GM23338 (cell line): ENCODE results near the gene GALM. TPM values are rescaled to one million over a fixed set of nuclear protein-coding genes. Genes with fewer than 3 reads are reported as not detected.

Experiments used
- ATAC-seq: fragments of 200-7000 bp; cut with Tn5 transposase; 3 replicates; pipeline ENCODE4 v1.9.1; 2020
- DNase-seq: peaks from one replicate; pipeline ENCODE4 v3.0.0-alpha.2; 2015; ENCODE audit warnings: low spot score
- H2AFZ ChIP-seq: fragments of 200-600 bp; sonication (generic); 2 replicates; pipeline ENCODE4 v1.8.0; 2016; ENCODE audit warnings: antibody characterized with exemption, mild to moderate bottlenecking, moderate library complexity
- H3F3A ChIP-seq: fragments of 200-600 bp; sonication (generic); replicated peaks from 2 replicates; pipeline ENCODE4 v1.8.0; 2017; ENCODE audit warnings: antibody characterized with exemption, mixed run types, low read depth
- H3K27ac ChIP-seq: fragments of 200-600 bp; sonication (generic); 2 replicates; pipeline ENCODE4 v1.6.1; 2016; ENCODE audit warnings: low read depth
- H3K27me3 ChIP-seq: fragments of 200-600 bp; sonication (generic); 2 replicates; pipeline ENCODE4 v1.8.0; 2016; ENCODE audit warnings: mild to moderate bottlenecking, mixed run types, moderate library complexity; ENCODE audit not compliant: insufficient read depth
- H3K36me3 ChIP-seq: fragments of 200-600 bp; sonication (generic); 2 replicates; pipeline ENCODE4 v1.8.0; 2016; ENCODE audit warnings: mild to moderate bottlenecking; ENCODE audit not compliant: insufficient read depth
- H3K4me1 ChIP-seq: fragments of 200-600 bp; sonication (generic); 2 replicates; pipeline ENCODE4 v1.8.0; 2016; ENCODE audit warnings: mild to moderate bottlenecking, moderate library complexity; ENCODE audit not compliant: insufficient read depth
- H3K4me2 ChIP-seq: fragments of 200-600 bp; sonication (generic); 2 replicates; pipeline ENCODE4 v1.7.1; 2017; ENCODE audit warnings: mixed run types
- H3K4me3 ChIP-seq: fragments of 200-600 bp; sonication (generic); 2 replicates; pipeline ENCODE4 v1.6.1; 2016; ENCODE audit warnings: mixed run types
- H3K79me2 ChIP-seq: fragments of 200-600 bp; sonication (generic); replicated peaks from 2 replicates; pipeline ENCODE4 v1.8.0; 2017; ENCODE audit warnings: mild to moderate bottlenecking; ENCODE audit not compliant: insufficient read depth
- H3K9me2 ChIP-seq: fragments of 200-600 bp; sonication (generic); 2 replicates; pipeline ENCODE4 v1.8.0; 2017; ENCODE audit not compliant: insufficient read depth
- H4K20me1 ChIP-seq: fragments of 200-600 bp; sonication (generic); replicated peaks from 2 replicates; pipeline ENCODE4 v1.8.0; 2017; ENCODE audit warnings: mild to moderate bottlenecking; ENCODE audit not compliant: insufficient read depth
- H3K27ac Mint-ChIP-seq: 2 replicates; pipeline ENCODE4 v1.8.0; 2020; ENCODE audit warnings: inconsistent platforms, mild to moderate bottlenecking, moderate library complexity, mixed read lengths
- H3K27me3 Mint-ChIP-seq: 3 replicates; pipeline ENCODE4 v1.8.0; 2022; ENCODE audit warnings: low read depth, mild to moderate bottlenecking, moderate library complexity, mixed read lengths, inconsistent platforms; ENCODE audit not compliant: insufficient read depth, poor library complexity
- H3K36me3 Mint-ChIP-seq: 3 replicates; pipeline ENCODE4 v1.8.0; 2021; ENCODE audit warnings: low read depth, mild to moderate bottlenecking, inconsistent platforms, moderate library complexity, mixed read lengths
- H3K4me1 Mint-ChIP-seq: 3 replicates; pipeline ENCODE4 v1.8.0; 2020; ENCODE audit warnings: mild to moderate bottlenecking, inconsistent platforms, mixed read lengths
- H3K4me3 Mint-ChIP-seq: 3 replicates; pipeline ENCODE4 v1.8.0; 2021; ENCODE audit warnings: moderate library complexity, mild to moderate bottlenecking, inconsistent platforms, mixed read lengths
- H3K9me3 Mint-ChIP-seq: 3 replicates; pipeline ENCODE4 v1.8.0; 2020; ENCODE audit warnings: moderate library complexity, mild to moderate bottlenecking, inconsistent platforms, mixed read lengths
- EZH2 ChIP-seq: fragments of 200-600 bp; sonication (generic); IDR thresholded peaks from one replicate; pipeline ENCODE4 v1.8.0; 2017; ENCODE audit warnings: antibody characterized with exemption, mild to moderate bottlenecking, low read depth; ENCODE audit not compliant: unreplicated experiment
- EZH2phosphoT487 ChIP-seq: fragments of 200-600 bp; sonication (generic); IDR thresholded peaks from one replicate; pipeline ENCODE4 v1.8.1; 2018; ENCODE audit warnings: antibody characterized with exemption; ENCODE audit not compliant: unreplicated experiment
- JUNB ChIP-seq: IDR thresholded peaks from one replicate; pipeline ENCODE4 v1.6.1; 2016; ENCODE audit warnings: antibody characterized with exemption; ENCODE audit not compliant: unreplicated experiment
- NANOG ChIP-seq: IDR thresholded peaks from 2 replicates; pipeline ENCODE4 v1.6.1; 2016; ENCODE audit warnings: antibody characterized with exemption, borderline replicate concordance
- POLR2AphosphoS5 ChIP-seq: IDR thresholded peaks from 2 replicates; pipeline ENCODE4 v1.6.1; 2016; ENCODE audit warnings: antibody characterized with exemption, low read depth
- ZNF114 ChIP-seq: fragments of 250-450 bp; sonication (Bioruptor Pico); IDR thresholded peaks from 2 replicates; pipeline ENCODE4 v1.5.0; 2020; ENCODE audit warnings: mild to moderate bottlenecking, moderate library complexity
- ZNF331 ChIP-seq: fragments of 250-450 bp; sonication (Bioruptor Pico); IDR thresholded peaks from 2 replicates; pipeline ENCODE4 v1.5.0; 2020; ENCODE audit warnings: low read depth, mild to moderate bottlenecking, moderate library complexity
- polyA plus RNA-seq: library from polyadenylated mRNA; unstranded; fragments of >200 nt; fragmentation: Nextera tagmentation; extraction: Ambion mirVana; gene quantifications from 2 replicates; pipeline ENCODE4 v1.2.1, GENCODE V29; 2016
- total RNA-seq: library from RNA; depleted of rRNA; stranded (reverse); fragments of >200 nt; shearing (Covaris generic); gene quantifications from 2 replicates; pipeline ENCODE4 v1.2.3, GENCODE V29; 2014
- TF ChIP-seq, protein P1 (sequence below), 2 experiments: fragments of 200-600 bp in 1 of 2; sonication (generic) in 1 of 2; conservative IDR thresholded peaks; 2 replicates each; pipeline versions ENCODE4 v1.5.1 to v1.6.1; 2016 to 2017; ENCODE audit warnings: antibody characterized with exemption in 2 of 2, low read depth in 2 of 2, mild to moderate bottlenecking in 2 of 2, moderate library complexity in 1 of 2

The GALM gene
- total and polyA plus RNA-seq, 2 experiments from 2014 or later, result 9.3 to 21.6 TPM

DNA sequence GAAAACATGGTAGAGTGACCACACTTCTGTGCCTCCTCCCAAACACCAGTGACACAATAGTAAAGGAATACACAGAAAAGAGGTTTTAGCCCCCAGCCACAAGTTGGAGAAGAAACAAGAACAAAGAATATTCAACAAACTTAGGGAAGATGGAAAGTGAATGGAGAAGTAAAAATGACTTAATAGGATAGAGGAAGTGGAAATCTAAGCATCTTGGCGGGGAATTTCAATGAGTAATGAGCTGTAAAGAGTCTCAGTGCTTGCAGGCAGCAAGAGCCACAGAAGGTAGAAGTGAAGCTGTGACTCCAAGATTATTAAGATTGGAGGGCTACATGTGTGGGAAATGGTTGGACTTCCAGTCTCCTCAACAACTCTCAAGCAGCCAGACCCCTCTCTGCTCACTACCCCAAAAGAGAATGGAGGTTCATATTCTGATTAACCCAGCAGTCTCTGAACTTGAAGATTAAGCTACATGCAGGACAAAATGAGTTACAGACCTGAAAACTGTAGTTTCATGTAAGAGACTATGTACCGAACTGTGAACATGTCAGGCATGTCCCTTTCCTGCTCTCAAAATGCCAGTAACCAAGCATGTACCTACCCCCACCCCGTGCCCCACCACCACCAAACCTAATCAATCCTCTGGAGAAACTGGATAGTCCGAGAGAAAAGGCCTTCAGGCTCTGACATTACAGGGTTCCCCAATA, 46.3 kb upstream of the GALM start:
- Histone ChIP-seq H3K4me3 (no peak overlapping the region), H3F3A (no peaks in the 10 kb centered on the region), H2AFZ (peak overlapping the region; percentile 25; the same call in 1 of the 2 replicates), H3K4me1 (no peaks in the 10 kb centered on the region), H3K27ac (no peak overlapping the region), H3K9me2 (no peaks in the 10 kb centered on the region; the same call in 1 of the 2 replicates), H3K27me3 (no peaks in the 10 kb centered on the region), H4K20me1 (no peaks in the 10 kb centered on the region), H3K36me3 (no peaks in the 10 kb centered on the region), H3K79me2 (no peaks in the 10 kb centered on the region), H3K4me2 (no peak overlapping the region)
- Mint-ChIP-seq H3K27me3 (no peaks in the 10 kb centered on the region), H3K4me1 (peaks cover 5% of the 10 kb centered on the region), H3K27ac (no peak overlapping the region), H3K9me3 (no peaks in the 10 kb centered on the region), H3K36me3 (no peaks in the 10 kb centered on the region), H3K4me3 (no peak overlapping the region)
- ATAC-seq (no peak), DNase-seq (no peak)
- TF ChIP-seq ZNF331 (CRISPR knock-in tag) (no peak), ZNF114 (no peak), EZH2phosphoT487 (no peak), NANOG (no peak), EZH2 (no peak)

GRCh38 chr2:38620282-38620977, 45.5 kb upstream of the GALM start:
- Mint-ChIP-seq H3K4me3 (no peak overlapping the region), H3K4me1 (peaks cover 9% of the 10 kb centered on the region), H3K27ac (no peak overlapping the region), H3K36me3 (no peaks in the 10 kb centered on the region), H3K27me3 (no peaks in the 10 kb centered on the region), H3K9me3 (no peaks in the 10 kb centered on the region)
- TF ChIP-seq NANOG (no peak), JUNB (no peak), POLR2AphosphoS5 (no peak)
- TF ChIP-seq, protein P1, sequence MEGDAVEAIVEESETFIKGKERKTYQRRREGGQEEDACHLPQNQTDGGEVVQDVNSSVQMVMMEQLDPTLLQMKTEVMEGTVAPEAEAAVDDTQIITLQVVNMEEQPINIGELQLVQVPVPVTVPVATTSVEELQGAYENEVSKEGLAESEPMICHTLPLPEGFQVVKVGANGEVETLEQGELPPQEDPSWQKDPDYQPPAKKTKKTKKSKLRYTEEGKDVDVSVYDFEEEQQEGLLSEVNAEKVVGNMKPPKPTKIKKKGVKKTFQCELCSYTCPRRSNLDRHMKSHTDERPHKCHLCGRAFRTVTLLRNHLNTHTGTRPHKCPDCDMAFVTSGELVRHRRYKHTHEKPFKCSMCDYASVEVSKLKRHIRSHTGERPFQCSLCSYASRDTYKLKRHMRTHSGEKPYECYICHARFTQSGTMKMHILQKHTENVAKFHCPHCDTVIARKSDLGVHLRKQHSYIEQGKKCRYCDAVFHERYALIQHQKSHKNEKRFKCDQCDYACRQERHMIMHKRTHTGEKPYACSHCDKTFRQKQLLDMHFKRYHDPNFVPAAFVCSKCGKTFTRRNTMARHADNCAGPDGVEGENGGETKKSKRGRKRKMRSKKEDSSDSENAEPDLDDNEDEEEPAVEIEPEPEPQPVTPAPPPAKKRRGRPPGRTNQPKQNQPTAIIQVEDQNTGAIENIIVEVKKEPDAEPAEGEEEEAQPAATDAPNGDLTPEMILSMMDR (conservative IDR thresholded peaks at IDR 0.05; ENCODE audit: low read depth in 2 of 2), result no peak
- H2AFZ ChIP-seq, result 0 out of 2 replicates have a peak overlapping the region, but pooled peaks have one; percentile 77
- H3K27me3 ChIP-seq, result no peaks in the 10 kb centered on the region
- H3K9me2 ChIP-seq, result no peaks in the 10 kb centered on the region
- no peaks in the 10 kb centered on the region for H3F3A ChIP-seq
- H3K36me3 ChIP-seq, result no peaks in the 10 kb centered on the region
- DNase-seq, result no peak
- H3K79me2 ChIP-seq, result no peaks in the 10 kb centered on the region
- H3K4me2 ChIP-seq, result no peak overlapping the region
- ATAC-seq, result no peak
- no peaks in the 10 kb centered on the region for H4K20me1 ChIP-seq
- H3K27ac ChIP-seq, result no peak overlapping the region
- no peaks in the 10 kb centered on the region for H3K4me1 ChIP-seq
- no peak overlapping the region for H3K4me3 ChIP-seq
